Fibroblast of villous mesenchyme (primary cell): ENCODE measurements around the gene DNAJC5G. TPM values are rescaled to one million over a fixed set of nuclear protein-coding genes. Genes with fewer than 3 reads are reported as not detected.

Experiments used
- DNase-seq: peaks from one replicate; pipeline ENCODE4 v3.0.0-alpha.2; 2010; ENCODE audit warnings: low read depth
- H3K4me3 ChIP-seq: 2 replicates; pipeline ENCODE4 v1.5.1; 2011; ENCODE audit warnings: low read depth, mild to moderate bottlenecking, low read length
- total RNA-seq: library from RNA; depleted of rRNA; stranded (reverse); fragments of >200 nt; gene quantifications from 2 replicates; pipeline ENCODE4 v1.2.3, GENCODE V29; 2012
- TF ChIP-seq, protein P1 (sequence below): IDR thresholded peaks from 2 replicates; pipeline ENCODE4 v1.5.1; 2012; ENCODE audit warnings: low read depth, mild to moderate bottlenecking, low read length; ENCODE audit not compliant: insufficient read depth

DNAJC5G gene
- total RNA-seq, 1 donor: not detected

DNA sequence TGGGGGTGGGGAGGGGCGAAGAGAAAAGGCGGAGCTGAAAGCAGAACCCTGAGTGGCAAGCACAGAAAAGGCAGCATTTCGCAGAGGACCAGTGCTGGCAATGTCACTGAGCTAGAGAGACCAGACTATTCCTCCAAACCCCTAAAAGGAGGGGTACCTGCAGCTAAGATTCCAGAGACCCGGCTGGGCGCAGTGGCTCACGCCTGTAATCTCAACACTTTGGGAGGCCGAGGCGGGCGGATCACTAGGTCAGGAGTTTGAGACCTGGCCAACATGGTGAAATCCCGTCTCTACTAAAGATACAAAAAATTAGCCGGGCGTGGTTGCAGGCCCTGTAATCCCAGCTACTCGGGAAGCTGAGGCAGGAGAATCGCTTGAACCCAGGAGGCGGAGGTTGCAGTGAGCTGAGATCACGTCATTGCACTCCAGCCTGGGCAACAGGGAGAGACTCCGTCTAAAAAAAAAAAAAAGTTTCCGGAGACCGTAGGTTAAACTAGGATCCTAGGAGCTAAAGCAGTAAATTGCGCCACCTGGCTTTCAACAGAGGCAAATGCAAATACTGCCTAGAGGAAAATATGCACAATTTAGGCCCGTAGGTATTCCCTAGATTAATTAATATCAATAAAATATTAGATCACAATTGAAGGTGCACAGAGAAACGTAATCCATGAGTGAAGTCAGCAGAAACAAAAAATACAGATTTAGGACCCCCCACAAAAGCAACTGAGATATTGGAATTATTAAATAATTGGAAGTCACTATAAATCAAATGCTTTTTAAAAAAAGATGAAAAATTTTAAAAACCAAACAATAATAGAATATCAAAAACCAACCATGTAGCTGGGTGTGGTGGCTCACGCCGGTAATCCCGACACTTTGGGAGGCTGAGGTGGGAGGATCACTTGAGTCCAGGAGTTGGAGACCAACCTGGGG is 28.1 kb downstream of the DNAJC5G start:
- TF ChIP-seq, protein P1, sequence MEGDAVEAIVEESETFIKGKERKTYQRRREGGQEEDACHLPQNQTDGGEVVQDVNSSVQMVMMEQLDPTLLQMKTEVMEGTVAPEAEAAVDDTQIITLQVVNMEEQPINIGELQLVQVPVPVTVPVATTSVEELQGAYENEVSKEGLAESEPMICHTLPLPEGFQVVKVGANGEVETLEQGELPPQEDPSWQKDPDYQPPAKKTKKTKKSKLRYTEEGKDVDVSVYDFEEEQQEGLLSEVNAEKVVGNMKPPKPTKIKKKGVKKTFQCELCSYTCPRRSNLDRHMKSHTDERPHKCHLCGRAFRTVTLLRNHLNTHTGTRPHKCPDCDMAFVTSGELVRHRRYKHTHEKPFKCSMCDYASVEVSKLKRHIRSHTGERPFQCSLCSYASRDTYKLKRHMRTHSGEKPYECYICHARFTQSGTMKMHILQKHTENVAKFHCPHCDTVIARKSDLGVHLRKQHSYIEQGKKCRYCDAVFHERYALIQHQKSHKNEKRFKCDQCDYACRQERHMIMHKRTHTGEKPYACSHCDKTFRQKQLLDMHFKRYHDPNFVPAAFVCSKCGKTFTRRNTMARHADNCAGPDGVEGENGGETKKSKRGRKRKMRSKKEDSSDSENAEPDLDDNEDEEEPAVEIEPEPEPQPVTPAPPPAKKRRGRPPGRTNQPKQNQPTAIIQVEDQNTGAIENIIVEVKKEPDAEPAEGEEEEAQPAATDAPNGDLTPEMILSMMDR: peak; percentile 81
- DNase-seq: peak; percentile 82
- H3K4me3 ChIP-seq: peak overlapping the region; percentile 36

- H3K4me3 ChIP-seq: no peak overlapping the region
- DNase-seq: no peak
- TF ChIP-seq, protein P1: no peak
Observed at GRCh38 chr2:27304488-27305240, 29.4 kb downstream of the DNAJC5G start.

GRCh38 chr2:27305516-27305915 is 30.3 kb downstream of the DNAJC5G start:
- no peak overlapping the region for H3K4me3 ChIP-seq
- DNase-seq: no peak
- TF ChIP-seq, protein P1: no peak

GRCh38 chr2:27306136-27306535 is 30.9 kb downstream of the DNAJC5G start:
- DNase-seq: no peak
- H3K4me3 ChIP-seq: no peak overlapping the region
- TF ChIP-seq, protein P1: no peak

GRCh38 chr2:27306573-27307286 is 31.5 kb downstream of the DNAJC5G start:
- TF ChIP-seq, protein P1: no peak
- no peak overlapping the region for H3K4me3 ChIP-seq
- no peak for DNase-seq

DNA sequence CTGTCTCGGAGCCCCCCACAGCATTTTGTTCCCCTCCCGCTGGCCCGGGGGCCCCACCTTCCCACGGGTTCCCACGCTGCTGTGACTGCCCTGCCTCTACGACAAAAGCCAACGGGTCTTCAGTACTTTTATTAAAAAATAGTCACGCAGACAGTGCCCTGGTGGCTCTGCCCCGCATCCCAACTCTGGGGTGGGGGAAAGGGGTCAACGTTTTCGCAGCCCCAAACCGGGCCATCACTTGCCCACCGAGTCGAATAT is 32.0 kb downstream of the DNAJC5G start:
- no peak for DNase-seq
- no peak overlapping the region for H3K4me3 ChIP-seq
- TF ChIP-seq, protein P1: no peak
